ENCODE measurements around the gene CD81.

Gene CD81

DNA sequence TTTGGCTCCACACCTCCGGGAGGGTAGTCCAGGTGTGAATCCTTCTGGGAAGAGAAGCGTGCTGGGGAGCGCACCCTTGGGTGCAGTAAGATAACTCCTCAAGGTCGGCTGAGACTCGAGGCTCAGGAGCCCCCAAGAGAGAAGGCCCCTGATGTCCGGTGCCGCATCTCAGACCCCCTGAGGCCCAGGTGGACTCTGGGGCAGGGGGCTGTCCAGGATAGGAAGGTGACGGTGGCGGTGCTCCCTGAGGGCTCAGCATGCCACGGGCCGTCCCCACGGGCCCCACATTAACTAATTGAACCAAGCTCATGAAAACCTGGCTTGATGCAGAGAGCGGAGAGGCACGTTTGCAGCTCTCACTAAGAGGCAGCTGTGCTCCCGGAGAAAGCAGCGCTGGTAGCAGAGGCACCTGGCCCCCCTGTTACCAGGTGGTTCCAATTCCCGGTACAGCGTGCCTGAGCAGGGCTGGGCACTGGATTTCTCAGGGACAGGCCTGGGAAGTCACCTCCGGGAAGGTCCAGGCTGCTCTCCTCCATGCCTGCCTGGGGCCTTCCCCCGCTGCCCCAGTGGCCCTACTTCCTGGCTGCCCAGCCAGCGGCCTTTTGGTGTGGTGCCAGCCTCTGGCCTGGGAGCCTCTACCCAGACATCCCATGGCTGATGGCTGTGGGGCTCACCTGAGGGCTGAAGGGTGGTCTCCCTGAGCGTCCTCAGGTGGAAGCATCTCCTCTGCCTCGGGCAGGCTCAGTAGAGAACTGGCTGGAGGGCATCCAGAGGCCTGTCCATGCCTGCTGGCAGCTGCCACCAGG is 68.8 kb downstream of the CD81 start:
- in situ Hi-C loops (cut with MboI; ENCODE audit: low sequenced_read_pairs) = no loop called here
- no peak for DNase-seq (ENCODE audit: low spot score in 2 of 2)
- H3K36me3 ChIP-seq (replicated peaks) = no peaks in the 10 kb centered on the region
- H3K9me3 ChIP-seq = no peaks in the 10 kb centered on the region
- H3K4me3 ChIP-seq = peak overlapping the region; percentile 29
- 0 out of 2 replicates have a peak, but pooled peaks cover 3% of the 10 kb centered on the region for H3K27me3 ChIP-seq (ENCODE audit: low read depth)
- H3K4me1 ChIP-seq = no peaks in the 10 kb centered on the region

DNA sequence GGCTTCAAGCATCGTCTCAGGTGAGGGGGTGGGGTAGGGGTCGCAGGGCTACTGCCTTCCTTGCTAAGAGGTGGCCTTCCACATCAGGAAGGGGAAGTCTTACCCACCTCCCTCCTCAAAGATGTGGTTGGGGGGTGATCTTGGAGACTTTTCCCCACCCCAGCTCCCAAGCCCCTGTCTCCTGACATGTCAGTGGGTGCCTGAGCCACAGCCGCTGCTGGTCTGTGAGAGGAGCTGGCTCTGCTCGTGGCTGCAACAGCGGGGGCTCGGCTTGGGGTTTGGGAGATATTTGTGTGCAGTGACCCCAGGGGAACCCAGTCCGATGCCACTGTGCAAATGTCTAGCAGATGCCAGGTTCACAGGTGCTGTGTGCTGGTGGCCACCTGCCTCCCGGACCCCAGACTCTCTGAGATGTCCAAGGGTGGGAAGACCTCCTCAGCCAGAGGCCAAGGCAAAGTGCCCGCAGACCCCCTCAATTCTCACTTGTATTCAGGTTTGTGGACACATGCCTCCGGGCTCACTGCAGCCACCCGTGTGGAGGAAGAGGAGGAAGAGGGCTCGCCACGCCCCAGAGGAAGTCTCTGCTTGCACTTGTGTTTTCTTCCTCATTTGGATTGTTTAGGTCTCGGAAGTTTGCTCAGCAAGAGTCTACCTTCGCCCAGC is 69.6 kb downstream of the CD81 start:
- H3K27me3 ChIP-seq (ENCODE audit: low read depth) = 0 out of 2 replicates have a peak, but pooled peaks cover 3% of the 10 kb centered on the region
- in situ Hi-C loops (cut with MboI; ENCODE audit: low sequenced_read_pairs) = no loop called here
- no peak overlapping the region for H3K4me3 ChIP-seq
- no peaks in the 10 kb centered on the region for H3K4me1 ChIP-seq
- H3K36me3 ChIP-seq (replicated peaks) = no peaks in the 10 kb centered on the region
- no peaks in the 10 kb centered on the region for H3K9me3 ChIP-seq
- no peak for DNase-seq (ENCODE audit: low spot score in 2 of 2)

Measured in HAP-1 (cell line).